Neural progenitor cell (in vitro differentiated cells): Measurements from ENCODE around the gene PVALEF.

Source experiments
- CTCF ChIP-seq: fragments of 200-600 bp; sonication (generic); IDR thresholded peaks from 2 replicates; pipeline ENCODE4 v1.5.1; 2017; ENCODE audit warnings: antibody characterized with exemption, mild to moderate bottlenecking
- EZH2 ChIP-seq: fragments of 200-600 bp; sonication (generic); IDR thresholded peaks from 2 replicates; pipeline ENCODE4 v1.6.1; 2017; ENCODE audit warnings: antibody characterized with exemption, mild to moderate bottlenecking, moderate library complexity

- TF ChIP-seq CTCF = no peak
- no peak for TF ChIP-seq EZH2
These were observed 53.2 kb downstream of the PVALEF start for GRCh38 chr17:81218459-81218858.
